ENCODE measurements around the gene MTSS2.

MTSS2 gene, protein sequence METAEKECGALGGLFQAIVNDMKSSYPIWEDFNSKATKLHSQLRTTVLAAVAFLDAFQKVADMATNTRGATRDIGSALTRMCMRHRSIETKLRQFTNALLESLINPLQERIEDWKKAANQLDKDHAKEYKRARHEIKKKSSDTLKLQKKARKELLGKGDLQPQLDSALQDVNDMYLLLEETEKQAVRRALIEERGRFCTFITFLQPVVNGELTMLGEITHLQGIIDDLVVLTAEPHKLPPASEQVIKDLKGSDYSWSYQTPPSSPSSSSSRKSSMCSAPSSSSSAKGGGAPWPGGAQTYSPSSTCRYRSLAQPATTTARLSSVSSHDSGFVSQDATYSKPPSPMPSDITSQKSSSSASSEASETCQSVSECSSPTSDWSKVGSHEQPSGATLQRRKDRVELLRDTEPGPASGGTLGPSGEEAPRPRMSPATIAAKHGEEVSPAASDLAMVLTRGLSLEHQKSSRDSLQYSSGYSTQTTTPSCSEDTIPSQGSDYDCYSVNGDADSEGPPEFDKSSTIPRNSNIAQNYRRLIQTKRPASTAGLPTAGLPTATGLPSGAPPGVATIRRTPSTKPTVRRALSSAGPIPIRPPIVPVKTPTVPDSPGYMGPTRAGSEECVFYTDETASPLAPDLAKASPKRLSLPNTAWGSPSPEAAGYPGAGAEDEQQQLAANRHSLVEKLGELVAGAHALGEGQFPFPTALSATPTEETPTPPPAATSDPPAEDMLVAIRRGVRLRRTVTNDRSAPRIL

DNA sequence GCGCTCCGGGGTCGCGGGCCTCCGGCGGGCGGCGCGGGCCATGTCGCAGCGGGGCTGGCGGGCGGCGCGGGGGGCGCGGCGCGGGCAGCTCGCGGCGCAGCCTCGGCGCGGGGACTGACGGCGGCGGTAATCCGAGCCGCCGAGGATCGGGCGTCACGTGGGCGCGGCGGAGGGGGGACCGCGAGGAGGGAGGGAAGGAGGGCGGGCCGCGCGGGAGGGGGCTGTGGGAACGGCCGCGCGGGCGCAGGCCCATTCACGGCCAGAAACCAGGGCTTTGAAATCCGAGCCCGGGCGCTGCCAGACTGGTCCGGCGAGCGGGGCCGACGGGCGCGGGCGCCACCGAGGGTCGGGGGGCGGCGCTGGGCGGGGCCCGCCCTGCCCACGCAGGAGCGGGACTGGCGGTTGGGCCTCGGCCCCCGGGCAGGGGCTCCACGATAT, at the start of gene MTSS2:
Gene MTSS2 (minus strand): TSS at position 116 of the 438 bp plus-strand sequence. CDS start 262 bp downstream, outside the sequence.
- TF ChIP-seq, protein P1, sequence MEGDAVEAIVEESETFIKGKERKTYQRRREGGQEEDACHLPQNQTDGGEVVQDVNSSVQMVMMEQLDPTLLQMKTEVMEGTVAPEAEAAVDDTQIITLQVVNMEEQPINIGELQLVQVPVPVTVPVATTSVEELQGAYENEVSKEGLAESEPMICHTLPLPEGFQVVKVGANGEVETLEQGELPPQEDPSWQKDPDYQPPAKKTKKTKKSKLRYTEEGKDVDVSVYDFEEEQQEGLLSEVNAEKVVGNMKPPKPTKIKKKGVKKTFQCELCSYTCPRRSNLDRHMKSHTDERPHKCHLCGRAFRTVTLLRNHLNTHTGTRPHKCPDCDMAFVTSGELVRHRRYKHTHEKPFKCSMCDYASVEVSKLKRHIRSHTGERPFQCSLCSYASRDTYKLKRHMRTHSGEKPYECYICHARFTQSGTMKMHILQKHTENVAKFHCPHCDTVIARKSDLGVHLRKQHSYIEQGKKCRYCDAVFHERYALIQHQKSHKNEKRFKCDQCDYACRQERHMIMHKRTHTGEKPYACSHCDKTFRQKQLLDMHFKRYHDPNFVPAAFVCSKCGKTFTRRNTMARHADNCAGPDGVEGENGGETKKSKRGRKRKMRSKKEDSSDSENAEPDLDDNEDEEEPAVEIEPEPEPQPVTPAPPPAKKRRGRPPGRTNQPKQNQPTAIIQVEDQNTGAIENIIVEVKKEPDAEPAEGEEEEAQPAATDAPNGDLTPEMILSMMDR (IDR thresholded peaks at IDR 0.05; ENCODE audit: insufficient read depth, low read depth, low read length, missing control alignments): no peak
- DNase-seq (ENCODE audit: low read depth): no peak
- H3K4me3 ChIP-seq (ENCODE audit: low read depth, low read length): no peak within 1 kb of the TSS

DNA sequence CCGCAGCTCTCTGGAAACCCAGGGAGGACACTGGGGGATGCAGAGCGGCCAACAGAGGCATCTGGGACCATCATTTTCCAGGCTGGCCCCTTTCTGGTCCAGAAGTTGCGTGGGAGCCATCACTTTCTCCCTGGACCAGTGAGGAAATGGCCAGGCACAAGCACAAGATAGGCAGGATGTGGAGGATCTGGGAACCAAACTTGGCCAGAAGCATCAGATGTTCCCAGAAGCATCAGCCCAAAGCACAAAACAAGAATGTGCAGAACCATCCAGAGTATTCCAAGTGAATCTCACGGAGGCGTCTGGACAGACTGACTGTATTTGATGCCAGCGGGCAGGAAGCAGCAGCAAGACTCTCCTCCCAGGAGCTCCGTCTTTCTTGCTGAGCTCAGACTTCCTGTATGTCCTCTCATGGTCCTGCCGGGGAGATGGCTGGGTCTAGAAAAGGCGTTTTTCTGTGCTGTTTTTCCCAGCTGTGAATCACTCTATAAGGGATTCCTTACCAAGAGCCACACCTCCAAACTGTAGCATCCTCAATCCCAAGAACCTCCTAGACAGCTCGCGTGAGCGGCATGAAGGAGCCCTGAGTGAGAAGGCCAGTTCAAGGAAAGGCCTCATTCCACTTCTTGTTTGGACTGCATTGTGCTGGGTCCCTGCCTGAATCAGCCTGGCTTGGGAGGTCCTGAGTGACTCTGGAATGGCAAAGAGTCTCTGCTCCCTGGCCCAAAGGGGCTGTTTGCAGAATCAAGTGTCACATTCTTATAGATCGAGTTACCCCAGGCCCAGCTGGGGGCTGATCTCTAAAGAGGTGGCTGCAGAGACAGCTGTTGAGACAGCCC, 49.5 kb upstream of the MTSS2 start:
- TF ChIP-seq, protein P1 (IDR thresholded peaks at IDR 0.05; ENCODE audit: insufficient read depth, low read depth, low read length, missing control alignments): no peak
- H3K4me3 ChIP-seq (ENCODE audit: low read depth, low read length): no peak overlapping the region
- no peak for DNase-seq (ENCODE audit: low read depth)

DNA sequence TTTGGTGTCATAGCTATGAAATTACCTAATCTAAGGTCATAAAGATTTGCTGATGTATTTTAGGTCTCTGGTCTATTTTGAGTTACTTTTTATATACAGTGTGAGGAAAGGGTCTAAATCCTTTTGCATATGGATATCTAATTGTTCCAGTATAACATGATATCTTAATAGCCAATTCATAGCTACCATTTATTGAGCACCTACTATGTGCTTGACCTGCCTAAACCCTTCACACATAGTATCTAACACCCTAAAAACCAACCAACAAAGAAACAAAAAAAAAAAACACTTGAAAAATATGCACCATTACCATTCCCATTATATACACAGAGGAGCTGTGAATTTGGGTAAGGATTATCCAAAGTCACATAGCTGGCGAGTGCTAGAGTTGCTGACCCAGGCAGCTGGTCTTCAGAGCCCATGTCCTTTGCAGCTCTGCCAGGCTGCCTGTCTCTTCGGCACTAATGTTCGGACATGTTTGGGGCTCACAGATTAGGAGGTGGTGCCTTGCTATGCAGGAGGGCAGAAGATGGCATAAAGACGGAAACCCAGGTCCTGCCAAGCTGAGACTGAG, 48.8 kb upstream of the MTSS2 start:
- DNase-seq (ENCODE audit: low read depth): no peak
- TF ChIP-seq, protein P1 (IDR thresholded peaks at IDR 0.05; ENCODE audit: insufficient read depth, low read depth, low read length, missing control alignments): no peak
- no peak overlapping the region for H3K4me3 ChIP-seq (ENCODE audit: low read depth, low read length)

DNA sequence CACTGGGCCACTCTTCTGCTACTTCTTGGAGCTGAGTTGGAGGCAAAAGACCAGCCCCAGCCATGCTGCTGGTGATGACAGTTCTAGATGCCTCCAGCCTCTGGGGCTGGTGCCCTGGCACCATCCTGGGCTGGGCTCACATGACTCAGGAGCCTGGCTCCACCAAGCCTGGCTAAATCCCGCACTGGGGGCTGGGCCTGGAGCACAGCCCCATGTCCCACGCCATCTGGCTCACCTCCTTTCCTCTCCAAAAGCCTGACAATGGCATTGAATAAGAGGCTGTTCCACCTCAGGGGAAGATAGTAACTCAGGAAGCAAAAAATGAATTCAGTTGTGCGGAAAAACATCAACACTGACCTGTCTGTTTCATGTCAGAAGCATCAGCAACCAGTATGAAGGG, 45.1 kb upstream of the MTSS2 start:
- TF ChIP-seq, protein P1 (IDR thresholded peaks at IDR 0.05; ENCODE audit: insufficient read depth, low read depth, low read length, missing control alignments): no peak
- no peak for DNase-seq (ENCODE audit: low read depth)
- no peak overlapping the region for H3K4me3 ChIP-seq (ENCODE audit: low read depth, low read length)

DNA sequence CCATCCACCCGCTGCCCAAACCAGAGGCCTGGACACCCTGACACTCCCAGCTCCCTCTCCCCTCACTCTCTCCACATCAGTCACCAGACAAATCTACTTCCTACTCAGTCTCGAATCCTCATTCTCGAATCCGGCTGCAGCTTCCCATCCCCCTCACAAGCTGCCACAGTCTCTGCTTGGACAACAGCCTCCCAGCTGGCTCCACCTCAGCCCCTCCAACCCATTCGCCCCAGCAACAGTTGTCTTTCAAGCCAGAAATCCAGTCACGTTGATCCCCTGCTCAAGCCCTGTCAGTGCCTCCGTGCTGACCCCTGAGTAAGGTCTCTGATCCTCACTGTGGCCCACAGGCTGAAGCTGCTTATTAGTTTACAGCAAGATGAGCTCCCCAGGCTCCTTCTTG, 44.2 kb upstream of the MTSS2 start:
- DNase-seq (ENCODE audit: low read depth): no peak
- H3K4me3 ChIP-seq (ENCODE audit: low read depth, low read length): no peak overlapping the region
- TF ChIP-seq, protein P1 (IDR thresholded peaks at IDR 0.05; ENCODE audit: insufficient read depth, low read depth, low read length, missing control alignments): no peak

DNA sequence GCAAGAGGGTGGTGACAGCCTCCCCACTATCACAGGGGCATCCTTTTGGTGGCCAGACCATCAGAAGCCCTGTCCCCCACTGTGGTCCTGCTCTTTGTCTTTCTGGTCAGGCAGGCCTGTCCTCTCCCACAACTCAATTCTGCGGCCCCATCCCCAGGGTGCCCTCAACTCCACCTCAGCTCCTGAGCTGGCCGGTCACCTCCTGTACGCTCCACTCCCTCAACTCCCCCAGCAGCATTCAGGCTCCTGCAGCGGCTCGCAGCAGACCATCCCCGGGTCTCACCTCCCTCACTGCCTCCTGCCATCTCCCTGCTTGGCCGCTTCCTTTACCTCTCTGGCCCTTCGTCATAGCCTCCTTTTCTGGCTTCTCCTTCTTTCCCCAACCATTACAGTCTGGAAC, 43.4 kb upstream of the MTSS2 start:
- no peak for DNase-seq (ENCODE audit: low read depth)
- TF ChIP-seq, protein P1 (IDR thresholded peaks at IDR 0.05; ENCODE audit: insufficient read depth, low read depth, low read length, missing control alignments): no peak
- no peak overlapping the region for H3K4me3 ChIP-seq (ENCODE audit: low read depth, low read length)
